PC-3 (cell line): ENCODE results near the gene POLR1E. TPM values are rescaled to one million over a fixed set of nuclear protein-coding genes. Genes with fewer than 3 reads are reported as not detected.
"Not testable (repeated sequence)": the region's sequence is repeated elsewhere in the genome, so short reads cannot be mapped to it uniquely, and the experiment has no call there.

Experiments used
- ATAC-seq: fragments of 200-7000 bp; cut with Tn5 transposase; 2 replicates; pipeline ENCODE4 v1.9.1; 2020; ENCODE audit warnings: mild to moderate bottlenecking, moderate library complexity
- BruUV-seq: library from RNA; stranded (reverse); fragments of 400-500 nt; replicated peaks from 2 replicates; lab custom pipeline; 2021; lab: Mats Ljungman, UMichigan
- CTCF ChIA-PET: fragments of 300-600 bp; sonication (Branson Sonifier 250); formaldehyde crosslinking; loops from one replicate; lab custom pipeline; 2022; ENCODE audit warnings: antibody characterized with exemption; lab: Charles Lee
- POLR2A ChIA-PET: fragments of 300-600 bp; sonication (Branson Sonifier 250); formaldehyde crosslinking; loops from one replicate; lab custom pipeline; 2022; ENCODE audit warnings: antibody characterized with exemption; ENCODE audit not compliant: unreplicated experiment; lab: Charles Lee
- DNase-seq: peaks from one replicate; pipeline ENCODE4 v3.0.0-alpha.2; 2015
- H2AFZ ChIP-seq: fragments of 300-600 bp; sonication (generic); 2 replicates; pipeline ENCODE4 v1.6.0; 2016; ENCODE audit warnings: antibody characterized with exemption, low read length
- H3F3A ChIP-seq: fragments of 300-600 bp; sonication (generic); one replicate; pipeline ENCODE4 v1.6.0; 2017; ENCODE audit warnings: antibody characterized with exemption, low read length, control low read depth, mild to moderate bottlenecking; ENCODE audit not compliant: unreplicated experiment
- H3K27ac ChIP-seq: fragments of 300-600 bp; sonication (generic); 2 replicates; pipeline ENCODE4 v1.5.1; 2016; ENCODE audit warnings: mild to moderate bottlenecking, low read length
- H3K27me3 ChIP-seq: fragments of 300-600 bp; sonication (generic); 2 replicates; pipeline ENCODE4 v1.6.1; 2016; ENCODE audit warnings: low read length, mixed read lengths
- H3K36me3 ChIP-seq: fragments of 300-600 bp; sonication (generic); 2 replicates; pipeline ENCODE4 v1.6.1; 2016; ENCODE audit warnings: low read depth, mixed run types, low read length, mixed read lengths
- H3K4me1 ChIP-seq: fragments of 300-600 bp; sonication (generic); 2 replicates; pipeline ENCODE4 v1.5.1; 2016; ENCODE audit warnings: low read length; ENCODE audit not compliant: insufficient read depth
- H3K4me2 ChIP-seq: fragments of 300-600 bp; sonication (generic); 2 replicates; pipeline ENCODE4 v1.6.0; 2016; ENCODE audit warnings: low read length
- H3K4me3 ChIP-seq: fragments of 300-600 bp; sonication (generic); 2 replicates; pipeline ENCODE4 v1.5.1; 2016; ENCODE audit warnings: mild to moderate bottlenecking, low read length, mixed read lengths
- H3K79me2 ChIP-seq: fragments of 300-600 bp; sonication (generic); 2 replicates; pipeline ENCODE4 v1.6.1; 2017; ENCODE audit warnings: low read length, mixed read lengths
- H3K9ac ChIP-seq: fragments of 300-600 bp; sonication (generic); 2 replicates; pipeline ENCODE4 v1.6.0; 2016; ENCODE audit warnings: mild to moderate bottlenecking, low read length
- H3K9me2 ChIP-seq: fragments of 300-600 bp; sonication (generic); replicated peaks from 2 replicates; pipeline ENCODE4 v1.6.1; 2016; ENCODE audit warnings: mixed run types, low read length, mixed read lengths
- H3K9me3 ChIP-seq: fragments of 300-600 bp; sonication (generic); 2 replicates; pipeline ENCODE4 v1.6.1; 2016; ENCODE audit warnings: low read length, mixed read lengths
- H4K20me1 ChIP-seq: fragments of 300-600 bp; sonication (generic); 2 replicates; pipeline ENCODE4 v1.6.1; 2016; ENCODE audit warnings: low read length, mixed read lengths
- CTCF ChIP-seq: fragments of 300-600 bp; sonication (generic); conservative IDR thresholded peaks from 2 replicates; pipeline ENCODE4 v1.5.1; 2017; ENCODE audit warnings: antibody characterized with exemption, low read depth, mild to moderate bottlenecking, low read length
- EZH2 ChIP-seq: fragments of 300-600 bp; sonication (generic); IDR thresholded peaks from one replicate; pipeline ENCODE4 v1.6.1; 2017; ENCODE audit warnings: antibody characterized with exemption, mild to moderate bottlenecking, low read length; ENCODE audit not compliant: unreplicated experiment
- EZH2phosphoT487 ChIP-seq: fragments of 300-600 bp; sonication (generic); IDR thresholded peaks from 2 replicates; pipeline ENCODE4 v1.6.1; 2018; ENCODE audit warnings: mild to moderate bottlenecking, antibody characterized with exemption, low read length, borderline replicate concordance
- intact Hi-C: fragments of 100-400 bp; cut with micrococcal nuclease; formaldehyde crosslinking; loops from 2 replicates; pipeline ENCODE4 v1.9.0; 2023
- total RNA-seq: library from RNA; depleted of rRNA; stranded (reverse); fragments of >200 nt; gene quantifications from 2 replicates; pipeline ENCODE4 v1.2.3, GENCODE V29; 2014

POLR1E gene
- total RNA-seq, 1 experiment from 2014 or later = 37.2 TPM

DNA sequence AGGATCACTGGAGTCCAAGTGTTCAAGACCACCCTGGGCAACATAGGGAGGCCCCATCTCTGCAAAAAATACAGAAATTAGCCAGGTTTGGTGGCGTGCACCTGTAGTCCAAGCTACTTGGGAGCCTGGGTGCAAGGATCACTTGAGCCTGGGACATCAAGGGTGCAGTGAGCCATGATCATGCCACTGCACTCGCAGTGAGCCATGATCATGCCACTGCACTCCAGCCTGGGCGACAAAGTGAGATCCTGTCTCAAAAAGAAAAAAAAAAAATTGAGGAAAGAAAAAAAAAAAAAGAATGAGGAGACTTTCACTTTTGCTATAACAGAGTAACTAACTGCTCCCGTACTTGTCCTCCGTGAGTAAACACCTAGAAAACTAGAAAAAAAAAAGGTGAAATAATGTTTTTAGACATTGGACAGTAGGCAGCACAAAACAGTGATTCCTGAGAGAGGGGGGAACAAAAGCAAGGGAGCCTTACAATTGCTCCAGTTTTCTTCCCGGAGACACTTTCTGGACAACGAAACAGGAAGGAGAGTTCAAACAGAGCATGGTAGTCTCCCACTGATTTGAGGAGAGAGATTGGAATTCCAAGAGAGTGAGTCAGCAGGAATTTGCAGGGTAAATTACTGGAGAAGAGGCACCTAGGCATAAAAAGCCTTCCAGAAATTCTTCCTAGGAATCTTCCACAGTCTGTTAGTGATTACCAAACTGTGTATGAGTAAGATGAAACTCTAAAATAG is 13.6 kb upstream of the POLR1E start:
- Histone ChIP-seq H3F3A (no peaks in the 10 kb centered on the region), H4K20me1 (no peaks in the 10 kb centered on the region), H3K4me1 (peaks cover 10% of the 10 kb centered on the region), H3K36me3 (no peaks in the 10 kb centered on the region), H3K9ac (peak overlapping the region; percentile 76), H3K9me2 (no peaks in the 10 kb centered on the region), H3K4me3 (peak overlapping the region; percentile 75), H3K79me2 (no peaks in the 10 kb centered on the region), H3K27ac (peak overlapping the region; percentile 95), H3K4me2 (peak overlapping the region; percentile 89), H3K9me3 (no peaks in the 10 kb centered on the region), H3K27me3 (no peaks in the 10 kb centered on the region), H2AFZ (peak overlapping the region; percentile 89)
- peak; percentile 96 for DNase-seq
- peak; percentile 96 for ATAC-seq
- TSS peak; percentile 84 for BruUV-seq
- TF ChIP-seq EZH2phosphoT487 = no peak
- no peak for TF ChIP-seq EZH2
- TF ChIP-seq CTCF = no peak
- ChIA-PET CTCF (no interaction called here), POLR2A (no interaction called here)
- intact Hi-C loops = no loop called here

DNA sequence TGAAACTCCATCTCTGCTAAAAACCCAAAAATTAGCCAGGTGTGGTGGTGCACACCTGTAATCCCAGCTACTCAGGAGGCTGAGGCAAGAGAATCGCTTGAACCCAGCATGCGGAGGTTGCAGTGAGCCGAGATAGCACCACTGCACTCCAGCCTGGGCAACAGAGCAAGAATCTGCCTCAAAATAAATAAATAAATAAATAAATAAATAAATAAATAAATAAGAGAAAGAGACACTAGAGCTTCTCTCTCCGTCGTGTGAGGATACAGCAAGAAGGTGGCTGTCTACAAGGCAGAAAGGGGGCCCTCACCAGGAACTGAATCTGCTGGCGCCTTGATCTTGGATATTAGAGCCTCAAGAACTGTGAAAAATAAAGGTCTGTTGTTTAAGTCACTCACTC is 11.8 kb upstream of the POLR1E start:
- H3K4me2 ChIP-seq, POLR2A ChIA-PET, H3K79me2 ChIP-seq, BruUV-seq, H3K27ac ChIP-seq, H3K4me3 ChIP-seq, H3K27me3 ChIP-seq, DNase-seq, intact Hi-C loops, H2AFZ ChIP-seq, H4K20me1 ChIP-seq, H3K36me3 ChIP-seq, CTCF ChIA-PET, H3K9ac ChIP-seq, H3K9me3 ChIP-seq, H3K9me2 ChIP-seq, ATAC-seq, H3K4me1 ChIP-seq, H3F3A ChIP-seq: not testable (repeated sequence)

DNA sequence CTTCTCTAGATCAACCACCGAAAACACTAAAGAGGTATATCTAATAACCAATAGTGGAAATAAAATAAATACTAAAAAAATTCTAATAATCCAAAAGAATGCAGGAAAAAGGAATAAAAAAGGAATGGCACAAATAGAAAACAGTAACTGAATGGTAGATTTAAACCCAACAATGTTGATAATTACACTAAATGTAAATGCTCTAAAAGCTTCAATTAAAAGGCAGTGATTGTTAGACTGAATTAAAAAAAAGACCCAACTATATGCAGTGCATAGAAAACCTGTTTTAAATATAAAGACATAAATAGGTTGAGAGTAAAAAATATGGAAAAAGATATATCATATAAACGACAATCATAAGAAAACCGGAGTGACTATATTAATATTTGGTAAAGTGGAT is 11.3 kb upstream of the POLR1E start:
- no peaks in the 10 kb centered on the region for H3F3A ChIP-seq
- no peak overlapping the region for H3K4me3 ChIP-seq
- ChIA-PET POLR2A (no interaction called here), CTCF (no interaction called here)
- no peak for DNase-seq
- TF ChIP-seq CTCF = no peak
- TF ChIP-seq EZH2 = no peak
- no peak for TF ChIP-seq EZH2phosphoT487
- no peak overlapping the region for H3K27ac ChIP-seq
- no peak overlapping the region for H2AFZ ChIP-seq
- intact Hi-C loops = no loop called here
- no peak overlapping the region for H3K9ac ChIP-seq
- no peaks in the 10 kb centered on the region for H4K20me1 ChIP-seq
- H3K9me3 ChIP-seq = no peaks in the 10 kb centered on the region
- H3K9me2 ChIP-seq = no peaks in the 10 kb centered on the region
- H3K4me2 ChIP-seq = no peak overlapping the region
- no peaks in the 10 kb centered on the region for H3K79me2 ChIP-seq
- no peaks in the 10 kb centered on the region for H3K27me3 ChIP-seq
- no TSS peak for BruUV-seq
- ATAC-seq = no peak
- H3K4me1 ChIP-seq = peaks cover 10% of the 10 kb centered on the region
- no peaks in the 10 kb centered on the region for H3K36me3 ChIP-seq
